NCI-H2107 (cell line): Measurements from ENCODE around the gene MLYCD.

Experiments used
- DNase-seq: peaks from one replicate; lab custom pipeline; 2025; lab: John Stamatoyannopoulos, UW

The MLYCD gene

GRCh38 chr16:83899978-83900377, 1.1 kb downstream of the MLYCD start:
- DNase-seq = no peak

DNA sequence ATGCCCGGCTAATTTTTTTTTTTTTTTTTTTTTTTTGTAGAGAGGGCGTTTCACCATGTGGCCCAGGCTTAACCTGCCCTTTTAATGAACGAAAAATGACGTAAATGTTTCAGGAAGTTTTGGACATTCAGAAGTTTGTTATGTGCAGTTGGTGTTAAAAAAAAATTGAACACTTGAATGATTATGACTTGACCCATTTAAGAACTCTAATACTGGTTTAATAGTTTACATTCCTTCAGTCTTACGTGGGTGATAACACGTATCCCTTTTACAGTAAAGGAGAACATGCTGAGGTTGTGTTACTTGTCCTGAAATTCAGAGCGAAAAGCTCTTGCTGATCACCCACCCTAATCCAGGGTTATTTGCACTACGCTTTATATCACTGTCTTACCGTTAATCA, 1.7 kb downstream of the MLYCD start:
- DNase-seq = no peak

- DNase-seq = no peak
Observed at GRCh38 chr16:83901101-83901500, 2.2 kb downstream of the MLYCD start.

DNA sequence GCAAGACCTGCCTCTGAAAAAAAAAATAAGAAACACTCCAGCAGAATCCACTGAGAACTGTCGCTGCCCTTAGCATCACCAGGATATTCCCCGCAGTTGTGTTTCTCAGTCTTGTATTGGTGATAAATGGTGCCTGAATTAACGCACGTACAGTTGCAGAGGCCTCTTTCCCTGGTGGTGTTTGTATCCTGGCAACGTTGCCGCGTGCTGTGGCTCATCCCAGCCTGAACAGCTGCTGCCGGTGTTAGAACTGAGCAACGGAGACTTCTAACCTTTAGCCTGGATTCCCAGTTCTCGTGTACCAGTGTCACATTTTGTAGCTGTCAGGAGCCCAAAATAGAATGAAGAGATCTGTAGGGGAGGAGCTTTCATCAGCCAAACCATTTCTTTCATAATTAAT, 4.8 kb downstream of the MLYCD start:
- DNase-seq = no peak

- no peak for DNase-seq
Observed at GRCh38 chr16:83906683-83907082, 7.8 kb downstream of the MLYCD start.

DNA sequence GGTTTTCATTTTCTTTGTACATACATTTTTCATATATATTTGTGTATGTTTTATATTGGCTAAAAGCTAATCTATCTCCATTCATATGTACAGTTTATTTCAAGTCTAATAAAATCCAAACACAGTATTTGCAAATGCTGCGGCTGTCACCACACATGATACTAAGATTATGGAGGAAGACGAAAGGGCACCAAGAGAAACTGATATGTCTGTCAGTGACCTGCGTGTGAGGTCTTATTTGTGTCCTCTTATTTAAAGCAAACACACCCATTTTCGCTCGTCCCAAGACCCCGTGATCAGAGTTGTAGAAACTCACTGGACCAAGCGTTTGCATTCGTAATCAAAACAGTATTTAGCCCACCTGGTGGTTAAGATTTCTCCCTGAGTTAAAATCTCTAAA, 8.2 kb downstream of the MLYCD start:
- no peak for DNase-seq

DNA sequence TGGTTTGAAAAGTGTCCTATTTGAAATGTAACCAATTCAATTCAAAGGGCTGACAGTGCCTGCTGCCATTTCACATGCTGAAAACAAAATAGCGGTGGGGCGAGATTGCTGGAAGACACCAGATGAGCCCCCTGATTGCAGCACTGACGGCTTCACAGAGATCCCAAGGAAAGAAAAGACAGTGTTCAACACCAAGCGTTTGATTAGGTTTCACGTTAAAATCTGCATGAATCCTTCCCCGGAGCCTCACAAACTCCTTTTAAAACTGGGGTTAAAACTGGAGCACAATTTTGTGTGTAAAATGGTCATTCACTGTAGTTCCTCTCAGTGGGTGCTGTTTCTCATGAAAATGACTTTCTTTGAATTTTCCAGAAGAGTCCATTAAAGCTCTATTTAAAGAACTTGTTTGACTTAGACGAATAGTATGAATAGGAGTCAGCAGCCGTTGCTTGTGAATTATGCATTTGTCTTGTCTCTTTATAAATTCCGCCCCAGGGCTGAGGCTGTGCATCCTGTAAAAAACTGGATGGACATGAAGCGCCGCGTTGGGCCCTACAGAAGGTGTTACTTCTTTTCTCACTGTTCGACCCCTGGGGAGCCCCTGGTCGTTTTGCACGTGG, 8.8 kb downstream of the MLYCD start:
- no peak for DNase-seq

DNA sequence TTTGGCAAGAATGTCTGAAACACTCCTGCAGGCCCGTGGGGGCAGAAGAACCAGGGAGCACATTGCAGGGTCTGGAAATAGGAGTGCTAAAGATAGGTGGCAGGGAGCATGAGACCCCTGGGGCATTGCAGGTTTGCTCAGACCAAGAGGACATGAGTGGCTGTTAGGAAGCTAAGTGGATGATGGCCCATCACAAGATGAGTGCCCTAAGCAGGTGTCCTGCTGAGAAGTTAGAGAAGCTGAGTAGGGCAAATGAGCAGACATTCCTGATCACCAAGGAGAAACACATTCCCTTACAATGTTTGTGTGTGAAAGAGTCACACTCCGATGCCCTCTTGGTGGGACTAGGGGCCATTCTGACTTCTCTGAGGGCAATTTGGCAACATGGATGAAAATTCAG, 9.9 kb downstream of the MLYCD start:
- no peak for DNase-seq

GRCh38 chr16:83911290-83911689, 12.4 kb downstream of the MLYCD start:
- DNase-seq = no peak

GRCh38 chr16:83912519-83913244, 13.8 kb downstream of the MLYCD start:
- no peak for DNase-seq

DNA sequence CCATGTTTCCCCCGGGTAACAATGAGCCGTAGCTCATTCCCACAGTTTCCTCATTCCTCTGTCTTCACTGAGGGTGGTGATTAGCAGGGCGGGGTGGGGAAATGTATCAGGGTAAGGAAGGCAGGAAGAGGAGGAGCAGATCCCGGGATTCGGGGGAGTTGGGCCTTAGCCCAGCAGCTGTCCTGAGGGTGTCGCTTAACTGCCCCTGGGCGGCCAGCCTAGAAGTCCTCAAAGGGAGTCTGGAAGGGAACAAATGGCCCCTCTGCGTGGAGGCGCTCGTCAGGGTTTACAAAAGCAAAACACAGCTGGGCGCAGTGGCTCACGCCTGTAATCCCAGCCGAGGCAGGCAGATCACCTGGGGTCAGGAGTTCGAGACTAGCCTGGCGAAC, 14.3 kb downstream of the MLYCD start:
- no peak for DNase-seq

DNA sequence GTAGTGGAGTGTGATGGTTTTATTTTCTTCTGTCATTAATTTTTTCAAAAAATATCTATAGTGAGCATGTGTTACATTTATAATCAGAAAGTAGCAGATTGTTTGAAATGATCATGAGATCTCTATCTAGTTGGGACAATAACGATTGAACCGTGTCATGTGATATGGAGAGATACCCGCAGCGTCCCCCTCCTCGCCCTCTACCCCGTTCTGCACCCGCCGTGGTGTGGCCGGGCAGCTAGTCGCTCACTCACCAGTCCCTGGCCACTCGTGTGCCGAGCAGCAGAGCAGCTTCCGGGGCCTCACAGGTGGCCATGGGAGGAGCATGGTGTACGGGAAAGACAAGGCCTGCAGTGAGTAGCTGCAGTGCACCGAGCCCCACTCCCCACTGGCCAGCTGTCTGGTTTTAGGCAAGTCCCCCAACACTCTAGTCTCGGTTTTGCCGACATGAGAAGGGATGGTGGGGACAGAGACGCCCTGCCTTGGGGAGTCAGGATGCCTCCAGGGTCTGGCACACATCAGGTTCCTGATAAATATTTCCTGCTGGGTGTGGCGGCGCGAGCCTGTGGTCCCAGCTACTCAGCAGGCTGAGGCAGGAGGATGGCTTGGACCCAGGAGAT, 15.3 kb downstream of the MLYCD start:
- DNase-seq = no peak

- no peak for DNase-seq
Observed at GRCh38 chr16:83915081-83915480, 16.2 kb downstream of the MLYCD start.

DNA sequence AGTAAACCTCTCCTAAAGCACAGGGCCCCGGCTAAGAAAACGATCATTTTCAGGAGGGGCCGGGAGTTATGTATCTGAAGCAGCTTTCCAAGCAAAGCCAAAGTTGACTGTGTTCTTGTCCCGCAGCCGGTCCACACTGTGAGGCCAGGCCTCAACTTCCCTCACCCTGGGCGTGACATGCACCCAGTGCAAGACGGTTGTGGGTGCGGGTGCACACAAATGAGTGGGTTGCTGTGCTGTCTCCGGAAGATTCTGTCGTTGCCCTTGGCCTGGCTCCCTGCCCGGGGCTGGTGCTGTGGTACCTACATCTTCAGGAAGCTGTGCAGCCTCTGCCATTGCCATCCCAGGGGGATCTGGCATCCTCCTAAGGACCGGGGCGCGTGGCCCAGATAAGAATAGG, 16.6 kb downstream of the MLYCD start:
- DNase-seq = no peak

GRCh38 chr16:83917152-83918120, 18.5 kb downstream of the MLYCD start:
- no peak for DNase-seq

- no peak for DNase-seq
Observed at GRCh38 chr16:83920894-83921491, 22.1 kb downstream of the MLYCD start.

- DNase-seq = no peak
Observed at GRCh38 chr16:83923581-83924365, 24.9 kb downstream of the MLYCD start.

DNA sequence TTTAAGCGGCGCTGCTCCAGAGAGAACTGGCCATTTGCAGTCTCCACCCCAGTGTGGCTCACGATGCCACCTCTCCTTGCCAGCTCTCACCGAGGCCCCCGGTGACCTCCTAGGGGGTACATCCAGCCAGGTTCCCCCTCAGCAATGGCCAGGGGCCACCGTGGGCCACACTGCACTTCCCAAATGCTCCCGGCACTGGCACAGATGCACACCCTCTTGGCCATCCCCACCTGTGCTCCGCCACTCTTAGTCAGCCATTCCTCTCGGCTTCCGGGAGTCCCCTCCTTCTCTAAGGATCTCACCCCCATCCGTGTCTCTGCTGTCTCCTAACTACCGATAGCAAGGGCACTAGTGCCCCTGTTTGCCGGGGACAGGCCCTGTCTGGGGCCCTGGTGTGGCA, 25.8 kb downstream of the MLYCD start:
- DNase-seq = no peak

GRCh38 chr16:83925095-83925905, 26.4 kb downstream of the MLYCD start:
- no peak for DNase-seq
